ENCODE results near the gene APLNR.
A peak's percentile ranks its signal among the peaks of the same experiment; 100 is the strongest.
"Not testable (repeated sequence)": the region's sequence is repeated elsewhere in the genome, so short reads cannot be mapped to it uniquely, and the experiment has no call there.

The APLNR gene

GRCh38 chr11:57237204-57237681 is at the start of gene APLNR:
Gene APLNR (minus strand): TSS chr11:57237250. CDS start chr11:57237004, 246 bp downstream.
- H3K4me1 ChIP-seq (ENCODE audit: insufficient read depth, low read length), result no peaks in the 10 kb centered on the region
- TF ChIP-seq EZH2 (IDR thresholded peaks at IDR 0.05; ENCODE audit: borderline replicate concordance, low read depth, low read length, severe bottlenecking) (no peak), CTCF (IDR thresholded peaks at IDR 0.05; ENCODE audit: borderline replicate concordance, extremely low read depth, low read length, poor library complexity, severe bottlenecking) (no peak)
- peaks cover 3% of the 10 kb centered on the region for H3K27me3 ChIP-seq (ENCODE audit: insufficient read depth, low read length, poor library complexity)
- no peak within 1 kb of the TSS for H3K4me3 ChIP-seq (ENCODE audit: low read depth in 1 of 2, low read length in 2 of 2)
- H3K36me3 ChIP-seq (ENCODE audit: insufficient read depth, low read length), result no peaks in the 10 kb centered on the region
- H3K79me2 ChIP-seq (ENCODE audit: insufficient read depth, low read length), result no peaks in the 10 kb centered on the region
- ATAC-seq (ENCODE audit: insufficient read depth, low read depth), result peak; percentile 75
- H3K9me3 ChIP-seq (ENCODE audit: insufficient read depth, low read length, severe bottlenecking), result no peaks in the 10 kb centered on the region
- H3K27ac ChIP-seq (ENCODE audit: low read length), result no peak within 1 kb of the TSS
- H2AFZ ChIP-seq (ENCODE audit: low read depth, low read length), result no peak within 1 kb of the TSS
- peak; percentile 29 for DNase-seq
- no peak within 1 kb of the TSS for H3K4me2 ChIP-seq (ENCODE audit: insufficient read depth, low read length)
- H4K20me1 ChIP-seq (ENCODE audit: insufficient read depth, low read length), result peaks cover 3% of the 10 kb centered on the region; the same call in 1 of the 2 replicates
- no peak within 1 kb of the TSS for H3K9ac ChIP-seq (ENCODE audit: low read depth, low read length)

GRCh38 chr11:57283231-57283990 is 46.4 kb upstream of the APLNR start:
- Histone ChIP-seq H3K9ac (ENCODE audit: low read depth, low read length) (no peak overlapping the region), H2AFZ (ENCODE audit: low read depth, low read length) (no peak overlapping the region), H3K4me1 (ENCODE audit: insufficient read depth, low read length) (no peaks in the 10 kb centered on the region), H4K20me1 (ENCODE audit: insufficient read depth, low read length) (no peaks in the 10 kb centered on the region), H3K4me3 (ENCODE audit: low read depth in 1 of 2, low read length in 2 of 2) (no peak overlapping the region), H3K4me2 (ENCODE audit: insufficient read depth, low read length) (no peak overlapping the region), H3K27ac (ENCODE audit: low read length) (no peak overlapping the region), H3K27me3 (ENCODE audit: insufficient read depth, low read length, poor library complexity) (peaks cover 6% of the 10 kb centered on the region), H3K79me2 (ENCODE audit: insufficient read depth, low read length) (no peaks in the 10 kb centered on the region), H3K36me3 (ENCODE audit: insufficient read depth, low read length) (no peaks in the 10 kb centered on the region), H3K9me3 (ENCODE audit: insufficient read depth, low read length, severe bottlenecking) (no peaks in the 10 kb centered on the region)
- no peak for TF ChIP-seq CTCF (IDR thresholded peaks at IDR 0.05; ENCODE audit: borderline replicate concordance, extremely low read depth, low read length, poor library complexity, severe bottlenecking)
- no peak for TF ChIP-seq EZH2 (IDR thresholded peaks at IDR 0.05; ENCODE audit: borderline replicate concordance, low read depth, low read length, severe bottlenecking)
- DNase-seq, result no peak
- no peak for ATAC-seq (ENCODE audit: insufficient read depth, low read depth)

DNA sequence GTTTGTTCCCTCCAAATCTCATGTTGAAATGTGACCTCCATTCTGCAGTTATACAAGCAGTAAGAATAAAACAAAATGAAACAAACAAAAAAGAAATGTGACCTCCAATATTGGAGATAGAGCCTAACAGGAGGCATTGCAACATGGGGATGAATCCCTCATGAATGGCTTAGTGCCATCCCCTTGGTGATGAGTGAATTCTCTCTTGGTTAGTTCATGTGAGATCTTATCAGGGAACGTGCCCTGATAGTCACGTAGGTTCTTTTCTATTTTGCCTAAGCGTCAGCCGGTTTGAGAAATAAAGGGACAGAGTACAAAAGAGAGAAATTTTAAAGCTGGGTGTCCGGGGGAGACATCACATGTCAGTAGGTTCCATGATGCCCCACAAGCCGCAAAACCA is 44.5 kb upstream of the APLNR start:
- not testable (repeated sequence) for H3K4me3 ChIP-seq (ENCODE audit: low read depth in 1 of 2, low read length in 2 of 2); DNase-seq; ATAC-seq (ENCODE audit: insufficient read depth, low read depth); H3K9me3 ChIP-seq (ENCODE audit: insufficient read depth, low read length, severe bottlenecking); H4K20me1 ChIP-seq (ENCODE audit: insufficient read depth, low read length); H3K9ac ChIP-seq (ENCODE audit: low read depth, low read length); H3K79me2 ChIP-seq (ENCODE audit: insufficient read depth, low read length); H3K27ac ChIP-seq (ENCODE audit: low read length); H2AFZ ChIP-seq (ENCODE audit: low read depth, low read length); H3K4me1 ChIP-seq (ENCODE audit: insufficient read depth, low read length); H3K4me2 ChIP-seq (ENCODE audit: insufficient read depth, low read length); H3K36me3 ChIP-seq (ENCODE audit: insufficient read depth, low read length)
- peaks cover 17% of the 10 kb centered on the region for H3K27me3 ChIP-seq (ENCODE audit: insufficient read depth, low read length, poor library complexity)

DNA sequence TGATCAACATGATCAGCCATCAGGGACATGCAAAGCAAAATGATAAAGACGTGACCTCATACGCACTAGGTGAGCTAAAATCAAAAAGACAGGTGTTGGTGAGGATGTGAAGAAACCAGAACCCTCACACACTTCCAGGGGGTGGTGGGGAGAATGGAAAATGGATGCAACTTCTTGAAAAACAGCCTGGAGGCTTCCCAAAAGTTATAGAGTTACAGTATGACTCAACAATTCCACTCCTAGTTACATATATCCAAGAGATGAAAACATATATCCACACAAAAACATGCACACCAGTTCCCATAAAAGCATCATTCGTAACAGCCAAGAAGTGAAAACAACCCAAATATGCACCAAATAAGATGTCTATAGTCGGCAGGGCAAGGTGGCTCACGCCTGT is 42.1 kb upstream of the APLNR start:
- Histone ChIP-seq H3K27ac (ENCODE audit: low read length) (no peak overlapping the region), H4K20me1 (ENCODE audit: insufficient read depth, low read length) (no peaks in the 10 kb centered on the region), H2AFZ (ENCODE audit: low read depth, low read length) (no peak overlapping the region), H3K4me3 (ENCODE audit: low read depth in 1 of 2, low read length in 2 of 2) (no peak overlapping the region), H3K4me2 (ENCODE audit: insufficient read depth, low read length) (no peak overlapping the region), H3K9ac (ENCODE audit: low read depth, low read length) (no peak overlapping the region), H3K79me2 (ENCODE audit: insufficient read depth, low read length) (no peaks in the 10 kb centered on the region), H3K4me1 (ENCODE audit: insufficient read depth, low read length) (peaks cover 3% of the 10 kb centered on the region), H3K36me3 (ENCODE audit: insufficient read depth, low read length) (no peaks in the 10 kb centered on the region), H3K9me3 (ENCODE audit: insufficient read depth, low read length, severe bottlenecking) (no peaks in the 10 kb centered on the region), H3K27me3 (ENCODE audit: insufficient read depth, low read length, poor library complexity) (peaks cover 19% of the 10 kb centered on the region)
- no peak for DNase-seq
- no peak for TF ChIP-seq EZH2 (IDR thresholded peaks at IDR 0.05; ENCODE audit: borderline replicate concordance, low read depth, low read length, severe bottlenecking)
- TF ChIP-seq CTCF (IDR thresholded peaks at IDR 0.05; ENCODE audit: borderline replicate concordance, extremely low read depth, low read length, poor library complexity, severe bottlenecking), result no peak
- no peak for ATAC-seq (ENCODE audit: insufficient read depth, low read depth)
